Ovary (tissue), 3 donors: ENCODE measurements around the gene EVL.

ENCODE experiments used
- EP300 ChIP-seq: sonication (generic); formaldehyde crosslinking; IDR thresholded peaks from one replicate; pipeline ENCODE4 v1.6.1; 2017; ENCODE audit warnings: antibody characterized with exemption
- POLR2A ChIP-seq: fragments of 450-650 bp; IDR thresholded peaks from one replicate; pipeline ENCODE4 v1.6.1; 2017; ENCODE audit warnings: antibody characterized with exemption, mild to moderate bottlenecking, moderate library complexity
- TF ChIP-seq, protein P1 (sequence below), 3 donors: fragments of 450-650 bp in 2 of 3; fragments of 200-600 bp in 1 of 3; IDR thresholded peaks; one replicate each; pipeline versions ENCODE4 v1.5.1 to v1.8.0; 2016 to 2022; ENCODE audit warnings: antibody characterized with exemption in 3 of 3, mild to moderate bottlenecking in 1 of 3
- donor health status: DM: no; HTN: no; CAD: no.

DNA sequence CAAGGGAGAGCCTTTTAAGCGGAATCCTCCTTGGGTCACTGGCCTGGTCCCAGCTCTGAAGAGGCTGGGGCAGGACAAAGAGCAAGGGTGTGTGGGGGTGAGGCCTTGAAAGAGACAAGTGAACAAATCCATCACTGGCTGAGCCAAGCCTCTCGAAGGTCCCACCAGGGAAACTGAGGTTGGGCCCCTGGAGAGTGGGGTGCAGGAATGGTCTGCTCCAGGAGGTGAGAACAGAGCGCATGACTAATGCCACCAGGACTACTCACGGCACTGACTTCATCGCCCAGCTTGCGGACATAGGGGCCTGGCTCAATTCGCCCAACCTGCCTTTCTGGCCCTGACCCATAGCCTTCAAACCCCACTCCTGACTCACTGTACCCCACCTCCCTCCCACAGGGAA is 113.5 kb downstream of the EVL start:
- TF ChIP-seq, protein P1, sequence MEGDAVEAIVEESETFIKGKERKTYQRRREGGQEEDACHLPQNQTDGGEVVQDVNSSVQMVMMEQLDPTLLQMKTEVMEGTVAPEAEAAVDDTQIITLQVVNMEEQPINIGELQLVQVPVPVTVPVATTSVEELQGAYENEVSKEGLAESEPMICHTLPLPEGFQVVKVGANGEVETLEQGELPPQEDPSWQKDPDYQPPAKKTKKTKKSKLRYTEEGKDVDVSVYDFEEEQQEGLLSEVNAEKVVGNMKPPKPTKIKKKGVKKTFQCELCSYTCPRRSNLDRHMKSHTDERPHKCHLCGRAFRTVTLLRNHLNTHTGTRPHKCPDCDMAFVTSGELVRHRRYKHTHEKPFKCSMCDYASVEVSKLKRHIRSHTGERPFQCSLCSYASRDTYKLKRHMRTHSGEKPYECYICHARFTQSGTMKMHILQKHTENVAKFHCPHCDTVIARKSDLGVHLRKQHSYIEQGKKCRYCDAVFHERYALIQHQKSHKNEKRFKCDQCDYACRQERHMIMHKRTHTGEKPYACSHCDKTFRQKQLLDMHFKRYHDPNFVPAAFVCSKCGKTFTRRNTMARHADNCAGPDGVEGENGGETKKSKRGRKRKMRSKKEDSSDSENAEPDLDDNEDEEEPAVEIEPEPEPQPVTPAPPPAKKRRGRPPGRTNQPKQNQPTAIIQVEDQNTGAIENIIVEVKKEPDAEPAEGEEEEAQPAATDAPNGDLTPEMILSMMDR (IDR thresholded peaks at IDR 0.05): no peak
- TF ChIP-seq POLR2A: no peak
- no peak for TF ChIP-seq EP300
